ENCODE measurements around the gene PDE11A.

- TF ChIP-seq CTCF (IDR thresholded peaks at IDR 0.05 in 4 of 5, conservative IDR thresholded peaks at IDR 0.05 in 1 of 5) (no peak), POLR2A (IDR thresholded peaks at IDR 0.05) (no peak)
Measured at GRCh38 chr2:177662895-177663294, 409.7 kb downstream of the PDE11A start.
